Mononuclear cell (primary cell): ENCODE results near the gene OR2V1. TPM values are rescaled to one million over a fixed set of nuclear protein-coding genes. Genes with fewer than 3 reads are reported as not detected.
"Not testable (repeated sequence)": the region's sequence is repeated elsewhere in the genome, so short reads cannot be mapped to it uniquely, and the experiment has no call there.

Experiments
- H3K27me3 ChIP-seq: 2 replicates; pipeline ENCODE4 v1.6.0; 2011; ENCODE audit warnings: low read length, control low read depth; ENCODE audit not compliant: insufficient read depth
- H3K4me1 ChIP-seq: 2 replicates; pipeline ENCODE4 v1.5.1; 2011; ENCODE audit warnings: mild to moderate bottlenecking, low read length, control low read depth; ENCODE audit not compliant: insufficient read depth
- H3K4me3 ChIP-seq: 2 replicates; pipeline ENCODE4 v1.5.1; 2011; ENCODE audit warnings: mild to moderate bottlenecking, low read length, moderate library complexity
- H3K9me3 ChIP-seq: 2 replicates; pipeline ENCODE4 v1.5.1; 2011; ENCODE audit warnings: low read depth, mild to moderate bottlenecking, control low read depth, low read length
- total RNA-seq: library from RNA; depleted of rRNA; stranded (reverse); fragments of >200 nt; gene quantifications from one replicate; pipeline ENCODE4 v1.2.3, GENCODE V29; 2012

Gene OR2V1
- total RNA-seq, 1 donor = not detected

DNA sequence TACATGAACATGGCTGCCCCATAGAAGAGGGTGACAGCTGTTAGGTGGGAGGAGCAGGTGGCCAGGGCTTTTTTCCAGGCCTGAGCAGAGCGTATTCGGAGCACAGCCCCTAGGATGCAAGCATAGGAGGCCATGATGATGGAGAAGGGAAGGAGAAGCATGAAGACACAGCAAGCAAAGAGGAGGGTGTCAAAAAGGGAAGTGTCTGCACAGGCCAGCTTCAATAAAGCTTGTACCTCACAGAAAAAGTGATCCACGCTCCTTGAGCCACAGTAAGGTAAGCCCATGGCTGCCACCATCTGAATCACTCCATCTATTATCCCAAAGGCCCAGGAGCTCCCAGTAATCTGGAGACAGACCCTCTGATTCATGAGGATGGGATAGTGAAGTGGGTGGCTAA, 6.4 kb downstream of the OR2V1 start:
- Histone ChIP-seq H3K4me1 (no peaks in the 10 kb centered on the region), H3K4me3 (no peak overlapping the region), H3K9me3 (no peaks in the 10 kb centered on the region), H3K27me3 (peaks cover 5% of the 10 kb centered on the region)

DNA sequence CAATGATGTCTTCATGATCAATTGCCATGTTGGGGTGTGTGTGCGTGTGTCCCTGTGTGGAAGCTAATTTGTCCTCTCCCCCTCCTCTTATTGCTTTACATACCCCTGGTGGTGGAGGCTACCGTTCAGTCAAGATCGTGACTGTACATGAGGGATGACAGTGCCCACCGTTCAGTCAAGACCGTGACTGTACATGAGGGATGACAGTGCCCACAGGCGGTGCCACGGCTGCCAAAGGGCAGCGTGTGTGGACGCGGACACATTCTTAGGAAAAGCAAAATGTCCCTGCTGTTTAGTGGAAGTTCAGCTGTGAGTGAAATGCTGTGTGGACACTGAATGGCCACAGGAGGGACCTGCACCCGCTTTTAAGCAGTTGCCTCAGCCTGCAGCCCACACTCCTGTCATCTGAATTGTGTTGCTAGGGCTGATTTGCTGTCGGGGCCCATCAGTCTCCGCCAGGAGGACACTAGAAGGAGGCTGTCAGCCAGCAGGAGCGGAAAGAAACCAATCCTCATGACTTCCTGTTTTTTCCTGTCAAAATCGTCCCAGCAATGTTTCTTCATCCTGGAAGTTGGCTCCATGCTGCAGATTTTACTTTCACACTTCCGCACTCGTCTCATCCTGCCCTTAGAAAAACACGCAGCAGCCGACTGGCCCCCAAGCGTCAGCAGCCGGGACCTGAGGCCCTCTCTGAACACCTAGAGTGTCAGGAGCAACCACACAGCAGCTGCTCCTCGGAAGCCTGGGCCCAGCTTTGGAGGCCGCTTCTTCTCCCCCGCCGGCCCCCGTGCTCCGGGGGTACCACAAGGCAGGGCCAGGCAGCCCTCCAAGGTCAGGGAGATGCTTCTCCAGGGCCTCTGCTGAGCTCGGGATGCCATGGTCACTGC, 9.1 kb downstream of the OR2V1 start:
- Histone ChIP-seq H3K9me3 (no peaks in the 10 kb centered on the region), H3K4me3 (no peak overlapping the region), H3K27me3 (peaks cover 17% of the 10 kb centered on the region), H3K4me1 (no peaks in the 10 kb centered on the region)

DNA sequence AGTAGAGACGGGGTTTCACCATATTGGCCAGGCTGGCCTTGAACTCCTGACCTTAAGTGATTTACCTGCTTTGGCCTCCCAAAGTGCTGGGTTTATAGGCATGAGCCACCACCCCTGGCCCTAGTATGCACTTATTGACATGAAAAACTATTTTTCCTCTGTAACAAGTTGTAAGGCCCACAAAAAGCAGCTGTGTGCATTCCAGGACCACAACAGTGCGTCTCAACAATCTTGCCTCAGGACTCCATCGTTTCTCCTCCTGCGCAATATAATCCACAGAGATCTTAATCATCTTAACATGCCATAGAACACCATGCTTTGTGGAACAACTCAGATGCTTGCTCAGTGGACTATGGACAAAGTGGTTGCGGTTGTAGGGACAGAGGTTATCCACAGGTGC, 10.2 kb downstream of the OR2V1 start:
- no peaks in the 10 kb centered on the region for H3K9me3 ChIP-seq
- peaks cover 27% of the 10 kb centered on the region for H3K27me3 ChIP-seq
- H3K4me3 ChIP-seq = no peak overlapping the region
- no peaks in the 10 kb centered on the region for H3K4me1 ChIP-seq

DNA sequence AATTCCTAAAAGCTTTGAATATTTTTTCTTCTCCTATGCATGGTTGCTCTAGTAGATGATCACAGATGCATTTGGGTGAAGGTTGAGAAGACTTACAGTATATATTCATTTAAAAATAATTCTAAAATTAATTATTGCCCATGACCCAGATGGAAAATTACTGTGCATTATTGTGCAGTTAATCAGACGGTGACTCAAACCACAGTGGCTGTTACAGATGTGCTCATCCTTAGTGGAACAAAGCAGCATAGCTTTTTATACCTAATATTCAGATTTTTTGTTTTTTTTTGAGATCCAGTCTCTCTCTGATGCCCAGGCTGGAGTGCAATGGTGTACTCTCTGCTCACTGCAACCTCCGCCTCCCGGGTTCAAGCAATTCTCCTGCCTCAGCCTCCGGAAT, 10.7 kb downstream of the OR2V1 start:
- Histone ChIP-seq H3K4me1 (no peaks in the 10 kb centered on the region), H3K9me3 (no peaks in the 10 kb centered on the region), H3K27me3 (peaks cover 32% of the 10 kb centered on the region), H3K4me3 (no peak overlapping the region)

DNA sequence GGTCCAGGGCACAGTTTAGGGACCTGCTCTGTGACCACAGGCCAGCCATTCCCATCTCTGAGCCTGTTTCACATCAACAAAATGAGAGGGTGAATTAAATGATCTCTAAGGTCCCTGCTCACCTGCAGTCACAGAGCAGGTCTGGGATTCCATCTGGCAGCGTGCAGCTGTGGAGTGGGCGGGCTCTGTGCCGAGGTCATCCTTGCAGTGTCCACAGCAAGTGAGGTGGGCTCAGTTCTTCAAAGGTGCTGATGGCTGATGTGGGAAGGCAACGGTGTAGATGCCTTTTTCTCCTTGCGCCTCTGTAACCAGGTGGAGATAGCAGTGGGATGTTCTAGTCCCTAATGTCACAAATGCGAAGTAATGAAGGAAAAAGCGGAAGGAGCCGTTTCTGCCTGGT, 11.9 kb downstream of the OR2V1 start:
- no peaks in the 10 kb centered on the region for H3K9me3 ChIP-seq
- peaks cover 44% of the 10 kb centered on the region for H3K27me3 ChIP-seq
- no peak overlapping the region for H3K4me3 ChIP-seq
- H3K4me1 ChIP-seq = no peaks in the 10 kb centered on the region

DNA sequence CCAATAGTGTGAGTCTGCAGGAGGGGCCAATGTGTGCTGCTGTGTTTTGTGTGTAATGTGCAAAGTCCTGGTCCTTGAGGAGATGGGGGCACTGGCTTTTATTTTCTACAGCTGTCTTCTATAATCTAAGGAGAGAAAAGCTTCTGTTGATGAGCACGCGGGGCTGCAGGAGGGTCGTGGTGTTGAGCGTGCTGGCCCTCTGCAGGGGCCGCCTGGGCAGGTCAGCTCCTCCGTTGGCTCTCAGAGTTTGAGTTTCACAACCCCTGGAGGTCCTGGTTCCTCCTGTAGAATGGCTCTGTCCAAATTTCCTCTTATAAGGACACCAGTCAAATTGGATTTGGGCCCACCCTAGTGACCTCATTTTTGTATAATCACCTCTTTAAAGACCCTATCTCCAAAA, 12.6 kb downstream of the OR2V1 start:
- Histone ChIP-seq H3K4me3 (no peak overlapping the region), H3K27me3 (peaks cover 47% of the 10 kb centered on the region), H3K9me3 (no peaks in the 10 kb centered on the region), H3K4me1 (no peaks in the 10 kb centered on the region)

DNA sequence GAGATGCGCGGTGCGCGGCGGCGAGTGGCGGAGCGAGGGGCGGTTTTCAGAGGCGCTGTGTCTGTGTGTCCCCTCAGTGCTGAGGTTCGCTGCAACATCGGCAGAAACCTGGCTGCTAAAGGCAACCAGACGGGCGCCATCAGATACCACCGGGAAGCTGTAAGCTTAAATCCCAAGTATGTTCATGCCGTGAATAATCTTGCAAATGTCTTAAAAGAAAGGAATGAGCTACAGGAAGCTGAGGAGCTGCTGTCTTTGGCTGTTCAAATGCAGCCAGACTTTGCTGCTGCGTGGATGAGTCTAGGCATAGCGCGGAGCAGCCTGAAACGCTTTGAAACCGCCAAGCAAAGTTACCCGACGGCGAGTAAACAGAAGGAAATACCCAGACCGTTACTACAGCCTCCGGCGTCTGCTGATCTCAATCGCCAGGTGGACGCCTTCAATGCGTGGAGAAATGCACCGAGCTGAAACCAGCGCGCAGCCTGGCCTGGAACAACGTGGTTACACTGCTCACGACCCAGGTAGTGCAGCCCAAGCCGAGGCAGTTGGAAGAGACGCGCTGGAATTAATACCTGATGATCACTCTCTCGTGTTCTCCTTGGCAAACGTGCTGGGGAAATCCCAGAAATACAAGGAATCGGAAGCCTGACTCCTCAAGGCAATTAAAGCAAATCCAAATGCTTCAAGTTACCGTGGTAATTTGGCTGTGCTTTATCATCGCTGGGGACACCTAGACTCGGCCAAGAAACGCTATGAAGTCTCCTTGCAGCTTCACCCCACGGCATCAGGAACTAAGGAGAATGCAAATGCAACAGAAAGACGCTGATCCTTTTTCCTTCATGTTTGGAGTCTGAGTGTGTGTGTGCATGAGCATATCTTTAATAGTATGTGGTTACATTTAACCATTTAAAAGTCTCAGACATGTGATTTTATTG, 15.9 kb downstream of the OR2V1 start:
- Histone ChIP-seq H3K4me1 (no peaks in the 10 kb centered on the region), H3K4me3 (no peak overlapping the region), H3K27me3 (peaks cover 46% of the 10 kb centered on the region), H3K9me3 (no peaks in the 10 kb centered on the region)

DNA sequence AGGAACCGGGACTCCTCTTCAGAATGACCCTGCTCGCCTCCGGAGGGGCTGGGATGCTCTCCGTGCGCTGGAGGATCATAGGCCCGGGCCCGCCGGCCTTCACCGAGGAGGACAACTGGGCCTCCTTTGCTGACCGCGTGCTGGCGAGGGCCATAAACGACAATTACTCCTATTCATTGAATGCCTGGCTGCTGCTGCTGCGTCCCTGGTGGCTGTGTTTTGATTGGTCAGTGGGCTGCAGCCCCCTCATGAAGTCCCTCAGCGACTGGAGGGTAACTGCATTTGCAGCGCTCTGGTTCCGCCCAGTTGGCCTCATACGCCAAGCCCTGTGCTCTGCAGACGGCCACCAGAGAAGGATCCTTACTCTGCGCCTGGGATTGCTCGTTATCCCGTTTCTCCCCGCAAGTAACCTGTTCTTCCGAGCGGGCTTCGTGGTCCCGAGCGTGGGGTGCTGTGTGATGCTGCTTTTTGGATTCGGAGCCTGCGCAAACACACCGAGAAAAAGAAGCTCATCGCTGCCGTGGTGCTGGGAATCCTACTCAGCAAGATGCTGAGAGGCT, 16.6 kb downstream of the OR2V1 start:
- Histone ChIP-seq H3K9me3 (no peaks in the 10 kb centered on the region), H3K4me3 (no peak overlapping the region), H3K4me1 (no peaks in the 10 kb centered on the region), H3K27me3 (peaks cover 44% of the 10 kb centered on the region)

DNA sequence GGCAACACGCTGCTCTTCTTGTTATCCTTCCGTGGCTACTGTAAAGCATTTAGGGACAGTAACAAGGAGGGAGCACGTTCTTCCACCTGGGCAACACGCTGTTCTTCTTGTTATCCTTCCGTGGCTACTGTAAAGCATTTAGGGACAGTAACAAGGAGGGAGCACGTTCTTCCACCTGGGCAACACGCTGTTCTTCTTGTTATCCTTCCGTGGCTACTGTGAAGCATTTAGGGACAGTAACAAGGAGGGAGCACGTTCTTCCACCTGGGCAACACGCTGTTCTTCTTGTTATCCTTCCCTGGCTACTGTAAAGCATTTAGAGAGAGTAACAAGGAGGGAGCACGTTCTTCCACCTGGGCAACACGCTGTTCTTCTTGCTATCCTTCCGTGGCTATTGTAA, 17.4 kb downstream of the OR2V1 start:
- H3K9me3 ChIP-seq, H3K4me1 ChIP-seq, H3K4me3 ChIP-seq: not testable (repeated sequence)
- peaks cover 42% of the 10 kb centered on the region for H3K27me3 ChIP-seq

DNA sequence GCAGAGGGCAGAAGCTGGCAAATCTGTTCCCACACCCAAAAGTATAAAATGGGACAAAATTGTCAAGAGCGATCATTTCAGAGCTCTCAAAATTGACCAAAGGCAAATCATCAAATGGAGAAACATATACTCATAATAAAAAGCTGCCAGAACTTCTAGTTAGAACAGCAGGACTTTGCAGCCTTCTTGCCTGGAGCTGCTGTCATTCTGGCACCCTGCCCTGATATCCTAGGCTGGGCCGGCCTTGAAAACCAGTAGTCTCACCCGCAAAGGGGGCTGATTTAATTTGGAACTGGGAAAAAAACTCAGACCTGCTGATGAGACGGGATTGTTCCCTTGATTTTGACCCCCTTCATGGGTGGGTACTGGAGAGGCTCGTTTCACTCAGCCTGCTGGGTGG, 18.5 kb downstream of the OR2V1 start:
- H3K4me1 ChIP-seq = no peaks in the 10 kb centered on the region
- peaks cover 39% of the 10 kb centered on the region for H3K27me3 ChIP-seq
- no peaks in the 10 kb centered on the region for H3K9me3 ChIP-seq
- no peak overlapping the region for H3K4me3 ChIP-seq

DNA sequence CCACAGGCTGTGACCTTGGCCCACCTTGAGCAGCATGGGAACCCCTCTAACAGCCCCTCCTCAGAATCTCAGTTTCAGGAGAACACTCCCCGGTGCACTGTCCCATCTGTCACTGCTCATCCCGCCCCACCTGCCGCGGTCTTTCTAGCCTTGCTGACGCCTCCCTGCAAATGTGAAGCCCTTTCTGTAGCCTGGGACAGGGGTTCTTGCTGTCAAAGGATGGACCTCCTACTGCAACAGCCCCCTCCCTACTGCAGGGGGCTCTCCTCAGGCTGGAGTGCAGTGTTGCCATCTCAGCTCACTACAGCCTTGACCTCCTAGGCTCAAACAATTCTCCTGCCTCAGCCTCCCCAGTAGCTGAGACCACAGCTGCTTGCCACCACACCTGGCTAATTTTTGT, 20.0 kb downstream of the OR2V1 start:
- no peak overlapping the region for H3K4me3 ChIP-seq
- H3K4me1 ChIP-seq = no peaks in the 10 kb centered on the region
- peaks cover 31% of the 10 kb centered on the region for H3K27me3 ChIP-seq
- no peaks in the 10 kb centered on the region for H3K9me3 ChIP-seq

DNA sequence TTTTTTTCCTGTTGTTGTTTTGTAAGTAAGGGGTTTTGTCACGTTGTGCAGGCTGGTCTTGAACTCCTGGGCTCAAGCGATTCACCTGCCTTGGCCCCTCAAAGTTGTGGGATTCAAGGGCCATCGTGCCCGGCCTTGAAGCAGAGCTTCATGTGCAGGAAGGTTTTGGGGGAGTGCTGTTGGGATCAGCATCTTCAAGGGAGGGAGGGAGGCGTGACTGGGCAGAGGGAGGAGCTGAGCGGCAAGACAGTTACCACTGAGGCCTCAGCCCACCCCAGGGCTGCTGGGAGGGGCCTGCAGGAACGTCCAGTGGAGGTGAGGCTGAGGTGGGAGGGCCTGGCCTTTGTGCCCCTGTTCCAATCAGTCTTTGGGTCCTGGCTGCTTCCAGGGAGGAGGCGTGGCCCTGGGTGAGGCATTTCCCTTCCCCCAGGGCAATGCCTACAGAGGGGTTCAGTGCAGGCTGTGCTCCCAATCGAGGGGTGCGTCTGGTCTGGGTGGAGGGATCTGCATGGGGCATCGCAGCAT, 21.4 kb downstream of the OR2V1 start:
- Histone ChIP-seq H3K4me1 (no peaks in the 10 kb centered on the region), H3K27me3 (peaks cover 18% of the 10 kb centered on the region), H3K4me3 (no peak overlapping the region), H3K9me3 (no peaks in the 10 kb centered on the region)

DNA sequence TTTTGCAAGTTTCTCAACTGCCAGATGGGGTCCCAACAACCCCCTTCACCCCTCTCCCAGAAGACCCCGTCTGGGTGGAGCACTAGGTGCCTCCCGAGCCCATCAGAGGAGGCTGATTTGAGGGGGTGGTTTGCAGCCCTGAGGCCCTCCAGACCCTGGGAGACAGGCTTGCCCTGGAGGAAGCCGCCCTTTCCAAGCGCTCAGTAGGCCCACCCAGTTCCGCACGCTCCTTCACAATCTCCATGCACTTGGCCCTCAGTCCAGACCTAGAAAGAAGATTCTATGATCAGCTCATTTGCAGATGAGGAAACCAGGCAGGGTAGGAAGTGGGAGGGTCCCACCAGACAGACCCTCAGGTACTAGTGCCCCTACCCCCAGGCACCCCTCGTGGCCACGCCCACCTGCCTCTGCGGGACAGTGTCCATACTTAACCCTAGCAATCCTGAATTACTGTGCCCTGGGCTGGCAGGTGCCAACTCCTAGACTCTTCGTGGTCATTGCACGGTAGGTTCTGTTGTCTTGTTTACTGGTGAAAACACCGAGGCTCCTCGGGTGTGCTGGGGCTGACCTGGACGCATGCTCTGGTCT, 22.3 kb downstream of the OR2V1 start:
- Histone ChIP-seq H3K9me3 (no peaks in the 10 kb centered on the region), H3K4me3 (no peak overlapping the region), H3K27me3 (peaks cover 15% of the 10 kb centered on the region), H3K4me1 (no peaks in the 10 kb centered on the region)

DNA sequence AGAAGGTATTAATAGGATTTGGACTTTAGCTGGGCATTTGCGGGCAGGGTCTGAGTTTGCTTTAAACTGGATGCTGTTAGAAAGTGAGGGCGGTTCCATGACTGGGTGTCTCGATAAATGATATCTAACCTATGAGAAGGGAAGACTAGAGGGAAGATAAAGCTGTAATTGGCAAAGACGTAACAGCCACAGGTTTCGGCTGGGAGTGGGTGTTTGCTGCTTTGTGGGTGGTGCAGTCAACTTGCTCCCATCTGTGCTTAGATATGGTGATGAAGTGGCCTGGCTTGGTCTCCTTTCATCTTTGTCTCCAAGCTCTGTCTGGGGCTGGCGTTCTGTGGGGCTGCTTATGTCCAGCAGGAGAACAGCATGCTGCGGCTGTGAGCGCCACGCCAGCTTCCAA, 23.3 kb downstream of the OR2V1 start:
- H3K4me1 ChIP-seq = no peaks in the 10 kb centered on the region
- H3K9me3 ChIP-seq = no peaks in the 10 kb centered on the region
- peaks cover 13% of the 10 kb centered on the region for H3K27me3 ChIP-seq
- no peak overlapping the region for H3K4me3 ChIP-seq
